Breast epithelium (tissue), 4 donors: ENCODE measurements around the gene FOLR3. TPM values are rescaled to one million over a fixed set of nuclear protein-coding genes. Genes with fewer than 3 reads are reported as not detected.
"Not testable (repeated sequence)": the region's sequence is repeated elsewhere in the genome, so short reads cannot be mapped to it uniquely, and the experiment has no call there.

Experiments used
- DNase-seq, 2 donors: peaks; one replicate each; pipeline ENCODE4 v3.0.0-alpha.2; 2019; ENCODE audit warnings: low spot score in 2 of 2
- H3K27ac ChIP-seq, 2 donors: fragments of 200-600 bp; sonication (generic) in 1 of 2; one replicate each; pipeline ENCODE4 v1.5.1; 2016 to 2019; ENCODE audit warnings: mild to moderate bottlenecking in 1 of 2
- H3K27me3 ChIP-seq, 2 donors: fragments of 200-600 bp; sonication (generic) in 1 of 2; one replicate each; pipeline versions ENCODE4 v1.5.1 to v1.6.0; 2017 to 2019; ENCODE audit warnings: control low read depth in 1 of 2, mild to moderate bottlenecking in 1 of 2
- H3K36me3 ChIP-seq: fragments of 200-600 bp; one replicate; pipeline ENCODE4 v1.5.1; 2019
- H3K4me1 ChIP-seq, 2 donors: fragments of 200-600 bp; sonication (generic); one replicate each; pipeline ENCODE4 v1.5.1; 2016 to 2019; ENCODE audit warnings: control low read depth in 1 of 2
- H3K4me3 ChIP-seq, 3 donors: fragments of 200-600 bp; sonication (generic); 1 replicate in 2 of 3; 2 replicates in 1 of 3; pipeline ENCODE4 v1.5.1; 2016 to 2019; ENCODE audit warnings: mild to moderate bottlenecking in 3 of 3, moderate library complexity in 2 of 3
- H3K9me3 ChIP-seq, 2 donors: fragments of 200-600 bp; sonication (generic) in 1 of 2; one replicate each; pipeline ENCODE4 v1.5.1; 2016 to 2019; ENCODE audit warnings: control low read depth in 1 of 2
- CTCF ChIP-seq, 3 donors: fragments of 450-650 bp; IDR thresholded peaks; one replicate each; pipeline ENCODE4 v1.5.1; 2016 to 2017; ENCODE audit warnings: antibody characterized with exemption in 3 of 3, mild to moderate bottlenecking in 3 of 3, moderate library complexity in 3 of 3
- POLR2A ChIP-seq: fragments of 450-650 bp; IDR thresholded peaks from one replicate; pipeline ENCODE4 v1.6.1; 2016; ENCODE audit warnings: antibody characterized with exemption, mild to moderate bottlenecking, moderate library complexity
- POLR2AphosphoS5 ChIP-seq, 3 donors: sonication (generic); formaldehyde crosslinking; IDR thresholded peaks; one replicate each; pipeline ENCODE4 v1.6.1; 2017; ENCODE audit warnings: antibody characterized with exemption in 3 of 3
- intact Hi-C: fragments of 100-400 bp; cut with DNase I; formaldehyde crosslinking; loops from one replicate; pipeline ENCODE4 v1.15.1; 2023; ENCODE audit warnings: low total_unique reads
- total RNA-seq, 3 donors: library from RNA; depleted of rRNA; stranded (reverse); fragments of >200 nt; gene quantifications; one replicate each; pipeline ENCODE4 v1.1.0, GENCODE V29; 2016

FOLR3 gene
- total RNA-seq, 3 donors from 2014 or later = 0.48 TPM; not detected in 2

DNA sequence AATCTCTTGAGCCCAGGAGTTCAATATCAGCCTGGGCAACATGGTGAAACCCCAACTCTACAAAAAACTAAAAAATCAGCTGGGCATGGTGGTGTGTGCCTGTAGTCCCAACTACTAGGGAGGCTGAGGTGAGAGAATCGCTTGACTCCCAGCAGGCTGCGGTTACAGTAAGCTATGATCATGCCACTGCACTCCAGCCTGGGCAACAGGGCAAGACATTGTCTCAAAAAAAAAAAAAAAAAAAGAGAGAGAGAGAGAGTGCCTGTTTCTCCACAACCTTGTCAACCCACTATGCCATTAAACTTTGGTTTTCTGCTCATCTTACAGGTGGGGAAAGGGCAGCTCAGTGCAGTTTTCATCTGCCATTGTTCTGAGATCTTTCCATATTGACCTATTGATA is 5.1 kb downstream of the FOLR3 start:
- Histone ChIP-seq H3K4me3 (no peak overlapping the region), H3K9me3 (no peaks in the 10 kb centered on the region), H3K27me3 (no peaks in the 10 kb centered on the region), H3K4me1 (no peaks in the 10 kb centered on the region), H3K27ac (peak overlapping the region; percentile 52 to 66), H3K36me3 (no peaks in the 10 kb centered on the region)
- DNase-seq = no peak
- TF ChIP-seq POLR2A (no peak), CTCF (IDR thresholded peaks at IDR 0.05) (no peak)
- intact Hi-C loops = no loop called here

DNA sequence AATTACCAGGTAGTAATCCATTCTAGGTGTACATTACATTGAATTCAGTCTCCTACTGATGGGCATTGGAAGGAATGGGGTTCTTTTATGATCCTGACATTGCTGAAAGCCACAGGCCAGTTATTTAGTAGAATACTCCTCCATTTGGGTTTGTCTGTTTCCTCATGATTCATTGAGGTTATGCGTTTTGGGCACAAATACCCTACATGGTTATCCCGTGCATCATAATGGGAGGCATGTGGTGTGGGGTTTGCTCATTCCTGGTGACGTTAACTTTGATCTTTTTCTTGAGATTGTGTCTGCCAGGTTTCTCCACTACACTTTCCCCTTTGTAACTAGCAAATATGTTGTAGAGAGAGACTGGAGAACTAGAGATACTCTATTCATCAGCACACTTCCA is 5.5 kb downstream of the FOLR3 start:
- no peak for DNase-seq
- intact Hi-C loops = no loop called here
- Histone ChIP-seq H3K27ac (peak overlapping the region; percentile 66 to 72), H3K9me3 (no peaks in the 10 kb centered on the region), H3K4me1 (no peaks in the 10 kb centered on the region), H3K36me3 (no peaks in the 10 kb centered on the region), H3K27me3 (no peaks in the 10 kb centered on the region), H3K4me3 (no peak overlapping the region)
- no peak for TF ChIP-seq POLR2AphosphoS5 (IDR thresholded peaks at IDR 0.05)
- TF ChIP-seq CTCF (IDR thresholded peaks at IDR 0.05) = no peak
- no peak for TF ChIP-seq POLR2A

GRCh38 chr11:72142086-72142485 is 6.6 kb downstream of the FOLR3 start:
- intact Hi-C loops, H3K9me3 ChIP-seq, H3K36me3 ChIP-seq, H3K4me3 ChIP-seq, H3K27ac ChIP-seq, H3K4me1 ChIP-seq, H3K27me3 ChIP-seq: not testable (repeated sequence)
- peak in 1 of 2 donors; percentile 80 for DNase-seq

DNA sequence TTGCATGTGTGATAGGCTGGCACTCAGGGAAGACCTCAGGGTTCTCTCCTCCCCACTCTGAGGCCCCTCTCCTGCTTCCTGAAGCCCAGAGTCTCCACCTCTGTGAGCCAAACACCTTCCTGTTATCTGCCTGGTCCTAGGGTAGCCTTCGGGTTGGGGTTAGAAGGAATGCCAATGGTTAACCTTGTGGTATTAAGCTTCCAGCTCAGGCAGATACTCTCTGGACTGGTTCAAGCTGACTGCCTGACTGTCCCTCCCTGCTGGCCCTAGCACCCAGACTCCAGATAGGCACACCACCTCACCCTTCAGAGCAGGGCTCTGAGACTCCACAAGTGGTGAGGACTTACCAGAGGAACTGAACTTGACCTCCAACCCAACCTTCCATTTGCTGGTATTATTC is 7.0 kb downstream of the FOLR3 start:
- H3K9me3 ChIP-seq, H3K27me3 ChIP-seq, intact Hi-C loops, H3K4me3 ChIP-seq, H3K4me1 ChIP-seq, DNase-seq, H3K36me3 ChIP-seq: not testable (repeated sequence)
- peak overlapping the region in 1 of 2 donors; percentile 72 for H3K27ac ChIP-seq

GRCh38 chr11:72144807-72145565 is 9.5 kb downstream of the FOLR3 start:
- no peak for TF ChIP-seq POLR2A
- TF ChIP-seq POLR2AphosphoS5 (IDR thresholded peaks at IDR 0.05) = no peak
- TF ChIP-seq CTCF (IDR thresholded peaks at IDR 0.05) = no peak
- H3K4me3 ChIP-seq = no peak overlapping the region
- peak overlapping the region; percentile 29 to 54 for H3K27ac ChIP-seq
- no peaks in the 10 kb centered on the region for H3K36me3 ChIP-seq
- no peaks in the 10 kb centered on the region for H3K27me3 ChIP-seq
- H3K9me3 ChIP-seq = no peaks in the 10 kb centered on the region
- no peaks in the 10 kb centered on the region for H3K4me1 ChIP-seq
- intact Hi-C loops = no loop called here
- DNase-seq = peak in 1 of 2 donors; percentile 35

- Histone ChIP-seq H3K4me3 (no peak overlapping the region), H3K4me1 (no peaks in the 10 kb centered on the region), H3K9me3 (no peaks in the 10 kb centered on the region), H3K36me3 (no peaks in the 10 kb centered on the region), H3K27me3 (no peaks in the 10 kb centered on the region), H3K27ac (no peak overlapping the region)
- intact Hi-C loops = no loop called here
- TF ChIP-seq POLR2AphosphoS5 (IDR thresholded peaks at IDR 0.05) (no peak), POLR2A (no peak), CTCF (IDR thresholded peaks at IDR 0.05) (no peak)
- no peak for DNase-seq
These were observed 11.1 kb downstream of the FOLR3 start for GRCh38 chr11:72146625-72147024.
